ENCODE results near the gene RTN4R. TPM values are rescaled to one million over a fixed set of nuclear protein-coding genes. Genes with fewer than 3 reads are reported as not detected.

RTN4R gene
- total and polyA plus RNA-seq, 2 of the 8 experiments (the other 6 are each of a cell fraction or from before 2014, with no cell fraction given): 21.8 to 41.3 TPM

DNA sequence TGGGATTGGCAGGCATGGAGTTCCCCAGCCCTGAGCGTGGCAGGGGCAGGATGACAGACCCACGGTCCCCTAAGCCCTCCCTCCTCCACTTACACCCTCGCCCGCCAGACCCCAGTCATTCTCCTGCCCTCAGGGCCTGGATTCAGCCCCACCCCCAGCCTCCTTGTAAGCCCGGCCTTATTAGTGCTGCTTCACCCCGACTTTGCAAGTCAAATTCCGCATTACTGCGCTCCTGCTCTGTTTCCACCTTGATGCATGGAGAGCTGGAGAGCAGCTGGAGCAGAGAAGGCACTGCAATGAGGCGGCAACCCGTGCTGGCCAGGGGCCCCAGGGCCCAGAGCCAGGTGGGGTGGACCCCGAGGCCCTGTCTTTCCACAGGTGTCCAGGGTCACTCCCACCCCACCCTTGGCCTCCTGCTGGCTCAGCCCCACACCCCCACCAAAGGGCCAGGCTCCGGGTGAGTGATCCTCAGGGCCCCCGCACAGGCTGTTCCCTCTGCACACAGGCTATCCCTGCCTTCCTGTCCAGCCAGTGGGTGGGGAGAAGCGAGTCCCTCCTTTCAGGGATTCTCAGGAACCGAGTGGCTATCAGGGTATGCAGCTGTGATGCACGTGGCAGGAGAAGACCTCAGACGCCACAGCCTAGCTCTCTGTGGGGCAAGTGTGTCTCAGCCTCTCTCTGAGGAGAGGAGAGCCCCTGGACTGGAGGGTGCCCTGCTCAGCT is 36.4 kb downstream of the RTN4R start:
- H3K4me1 ChIP-seq (replicated peaks in 1 of 4; ENCODE audit: control insufficient read depth in 3 of 4, insufficient read depth in 4 of 4, low read length in 3 of 4): no peaks in the 10 kb centered on the region; a peak in 1 of 7 replicates
- no peak overlapping the region for H2BK12ac ChIP-seq (ENCODE audit: low read depth, low read length)
- H3K56ac ChIP-seq (replicated peaks; ENCODE audit: insufficient read length, low read depth, low read length): no peak overlapping the region
- H2BK20ac ChIP-seq (ENCODE audit: low read length): no peak overlapping the region
- no peak overlapping the region for H3K14ac ChIP-seq (ENCODE audit: insufficient read length)
- H3K9me3 ChIP-seq (ENCODE audit: insufficient read depth in 2 of 2, low read depth in 1 of 2, low read length in 1 of 2): no peaks in the 10 kb centered on the region
- H3K27ac ChIP-seq (ENCODE audit: low read depth, low read length): no peak overlapping the region
- 84% methylated on average over 15 of the region's 17 CpGs; no CpG with 5 or more reads in 1 of the 2 experiments for WGBS, 2 experiments (ENCODE audit: extremely low coverage in 1 of 2, insufficient coverage in 1 of 2, insufficient read length in 1 of 2, insufficient replicate concordance in 2 of 2, low coverage in 1 of 2, low lambda C conversion rate in 2 of 2, missing lambda C conversion rate in 1 of 2)
- FAIRE-seq (no peak), DNase-seq (ENCODE audit: low read depth in 1 of 2, low spot score in 2 of 2) (no peak)
- H4K5ac ChIP-seq (ENCODE audit: insufficient read length, low read depth, low read length): no peak overlapping the region
- H2BK15ac ChIP-seq (ENCODE audit: low read length): no peak overlapping the region
- POLR2A ChIA-PET (ENCODE audit: partially characterized antibody): interaction anchor here (0.5 kb wide), 1 partner anchor 18 kb away, joined by 3 read pairs; no protein-coding TSS in a partner anchor
- TF ChIP-seq POU5F1 (IDR thresholded peaks at IDR 0.05; ENCODE audit: low read depth, low read length): no peak
- TF ChIP-seq POLR2AphosphoS5 (IDR thresholded peaks at IDR 0.05; ENCODE audit: low read depth, low read length): no peak
- TF ChIP-seq SUZ12 (IDR thresholded peaks at IDR 0.05; ENCODE audit: low read length): no peak
- no peak for TF ChIP-seq GTF2F1 (IDR thresholded peaks at IDR 0.05; ENCODE audit: borderline replicate concordance, low read depth, low read length)
- no peak for TF ChIP-seq SP1 (IDR thresholded peaks at IDR 0.05; ENCODE audit: low read depth, low read length)
- TF ChIP-seq, protein P1, sequence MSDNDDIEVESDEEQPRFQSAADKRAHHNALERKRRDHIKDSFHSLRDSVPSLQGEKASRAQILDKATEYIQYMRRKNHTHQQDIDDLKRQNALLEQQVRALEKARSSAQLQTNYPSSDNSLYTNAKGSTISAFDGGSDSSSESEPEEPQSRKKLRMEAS (IDR thresholded peaks at IDR 0.05): no peak
- no peak for TF ChIP-seq NANOG (IDR thresholded peaks at IDR 0.05; ENCODE audit: insufficient read depth, low read depth, low read length, poor library complexity, severe bottlenecking)
- TF ChIP-seq CBX8 (IDR thresholded peaks at IDR 0.05; ENCODE audit: borderline replicate concordance, low read depth, low read length): no peak
- TF ChIP-seq, protein P2, sequence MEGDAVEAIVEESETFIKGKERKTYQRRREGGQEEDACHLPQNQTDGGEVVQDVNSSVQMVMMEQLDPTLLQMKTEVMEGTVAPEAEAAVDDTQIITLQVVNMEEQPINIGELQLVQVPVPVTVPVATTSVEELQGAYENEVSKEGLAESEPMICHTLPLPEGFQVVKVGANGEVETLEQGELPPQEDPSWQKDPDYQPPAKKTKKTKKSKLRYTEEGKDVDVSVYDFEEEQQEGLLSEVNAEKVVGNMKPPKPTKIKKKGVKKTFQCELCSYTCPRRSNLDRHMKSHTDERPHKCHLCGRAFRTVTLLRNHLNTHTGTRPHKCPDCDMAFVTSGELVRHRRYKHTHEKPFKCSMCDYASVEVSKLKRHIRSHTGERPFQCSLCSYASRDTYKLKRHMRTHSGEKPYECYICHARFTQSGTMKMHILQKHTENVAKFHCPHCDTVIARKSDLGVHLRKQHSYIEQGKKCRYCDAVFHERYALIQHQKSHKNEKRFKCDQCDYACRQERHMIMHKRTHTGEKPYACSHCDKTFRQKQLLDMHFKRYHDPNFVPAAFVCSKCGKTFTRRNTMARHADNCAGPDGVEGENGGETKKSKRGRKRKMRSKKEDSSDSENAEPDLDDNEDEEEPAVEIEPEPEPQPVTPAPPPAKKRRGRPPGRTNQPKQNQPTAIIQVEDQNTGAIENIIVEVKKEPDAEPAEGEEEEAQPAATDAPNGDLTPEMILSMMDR (IDR thresholded peaks at IDR 0.05; ENCODE audit: control extremely low read depth in 1 of 3, insufficient read depth in 1 of 3, low read depth in 1 of 3, low read length in 3 of 3): no peak
- no peak overlapping the region for H3K23ac ChIP-seq (ENCODE audit: insufficient read length)
- no peak overlapping the region for H4K91ac ChIP-seq (replicated peaks; ENCODE audit: insufficient read length, low read length)
- no peak overlapping the region for H4K8ac ChIP-seq (ENCODE audit: extremely low read depth, insufficient read depth, low read length)
- no peak overlapping the region for H2BK5ac ChIP-seq (ENCODE audit: low read depth, low read length)
- no peaks in the 10 kb centered on the region for H3K36me3 ChIP-seq (ENCODE audit: control insufficient read depth in 2 of 4, insufficient read depth in 4 of 4, low read length in 3 of 4)
- no peak overlapping the region for H3K4ac ChIP-seq (replicated peaks; ENCODE audit: insufficient read length, low read depth, low read length)
- no peak overlapping the region for H2BK120ac ChIP-seq (replicated peaks; ENCODE audit: low read depth, low read length)
- H2AFZ ChIP-seq (ENCODE audit: low read length): no peak overlapping the region
- H2AK5ac ChIP-seq (ENCODE audit: low read depth, low read length): no peak overlapping the region
- CTCF ChIA-PET (ENCODE audit: partially characterized antibody): interaction anchor here (0.7 to 2.7 kb wide), 6 partner anchors 8 to 75 kb away, joined by 3 to 11 read pairs (median 3); no protein-coding TSS in a partner anchor
- H3K9ac ChIP-seq (replicated peaks in 1 of 4; ENCODE audit: extremely low read depth in 1 of 4, low read depth in 3 of 4, low read length in 3 of 4): no peak overlapping the region
- no peak overlapping the region for H3K4me3 ChIP-seq (ENCODE audit: extremely low read depth in 1 of 4, insufficient read depth in 2 of 4, low read depth in 3 of 4, low read length in 4 of 4)
- H3K27me3 ChIP-seq (replicated peaks in 1 of 4; ENCODE audit: control insufficient read depth in 3 of 4, extremely low read depth in 1 of 4, insufficient read depth in 3 of 4, low read length in 3 of 4): no peaks in the 10 kb centered on the region
- H3K18ac ChIP-seq (ENCODE audit: extremely low read depth, low read length): no peak overlapping the region
- H3K23me2 ChIP-seq (ENCODE audit: low read depth, low read length): no peaks in the 10 kb centered on the region
- H3K4me2 ChIP-seq (ENCODE audit: insufficient read depth in 1 of 2, low read depth in 2 of 2, low read length in 2 of 2): no peak overlapping the region
- no peaks in the 10 kb centered on the region for H3K79me2 ChIP-seq (ENCODE audit: control insufficient read depth in 1 of 2, insufficient read depth in 2 of 2, low read length in 2 of 2)
- no peaks in the 10 kb centered on the region for H3K79me1 ChIP-seq (ENCODE audit: low read depth, low read length)
- H4K20me1 ChIP-seq (replicated peaks in 1 of 2; ENCODE audit: control insufficient read depth in 1 of 2, insufficient read depth in 2 of 2, low read length in 2 of 2): no peaks in the 10 kb centered on the region

Measured in H1 (cell line).